HG03066 (cell line): ENCODE measurements around the gene C1GALT1C1.
A peak's percentile ranks its signal among the peaks of the same experiment; 100 is the strongest.

Experiments
- ATAC-seq: cut with Tn5 transposase; IDR thresholded peaks from one replicate; pipeline ENCODE4 v1.9.1; 2021; ENCODE audit warnings: low read depth; ENCODE audit not compliant: unreplicated experiment

Gene C1GALT1C1

GRCh38 chrX:120603707-120604360 lies 26.0 kb downstream of the C1GALT1C1 start, which contains the start of gene MCTS1:
Gene MCTS1 (plus strand): TSS chrX:120604101. CDS start chrX:120604237, 136 bp downstream.
- ATAC-seq = peak; percentile 88

GRCh38 chrX:120585702-120586101 lies 44.2 kb downstream of the C1GALT1C1 start:
- no peak for ATAC-seq
